Measurements from ENCODE around the gene BRD9.

DNA sequence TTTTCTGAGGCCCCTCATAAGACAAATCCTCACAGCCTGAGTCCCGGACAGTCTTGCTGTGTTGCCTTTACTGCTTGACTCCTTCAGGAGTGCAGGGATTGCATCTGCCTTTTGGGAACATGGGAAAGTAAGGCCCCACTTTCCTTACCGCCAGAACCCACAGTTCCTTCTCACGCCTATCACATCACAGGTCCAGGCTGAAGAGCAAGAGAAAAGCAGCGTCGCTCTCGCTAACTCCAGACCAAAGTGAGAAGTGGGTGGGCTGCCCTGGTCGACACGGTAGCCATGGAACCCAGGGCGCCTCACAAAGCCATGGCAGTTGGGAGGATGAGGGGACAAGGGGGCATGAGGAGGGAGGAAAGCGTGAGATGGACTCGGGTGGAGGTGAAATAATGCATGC is 33.9 kb downstream of the BRD9 start:
- TF ChIP-seq, protein P1, sequence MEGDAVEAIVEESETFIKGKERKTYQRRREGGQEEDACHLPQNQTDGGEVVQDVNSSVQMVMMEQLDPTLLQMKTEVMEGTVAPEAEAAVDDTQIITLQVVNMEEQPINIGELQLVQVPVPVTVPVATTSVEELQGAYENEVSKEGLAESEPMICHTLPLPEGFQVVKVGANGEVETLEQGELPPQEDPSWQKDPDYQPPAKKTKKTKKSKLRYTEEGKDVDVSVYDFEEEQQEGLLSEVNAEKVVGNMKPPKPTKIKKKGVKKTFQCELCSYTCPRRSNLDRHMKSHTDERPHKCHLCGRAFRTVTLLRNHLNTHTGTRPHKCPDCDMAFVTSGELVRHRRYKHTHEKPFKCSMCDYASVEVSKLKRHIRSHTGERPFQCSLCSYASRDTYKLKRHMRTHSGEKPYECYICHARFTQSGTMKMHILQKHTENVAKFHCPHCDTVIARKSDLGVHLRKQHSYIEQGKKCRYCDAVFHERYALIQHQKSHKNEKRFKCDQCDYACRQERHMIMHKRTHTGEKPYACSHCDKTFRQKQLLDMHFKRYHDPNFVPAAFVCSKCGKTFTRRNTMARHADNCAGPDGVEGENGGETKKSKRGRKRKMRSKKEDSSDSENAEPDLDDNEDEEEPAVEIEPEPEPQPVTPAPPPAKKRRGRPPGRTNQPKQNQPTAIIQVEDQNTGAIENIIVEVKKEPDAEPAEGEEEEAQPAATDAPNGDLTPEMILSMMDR (IDR thresholded peaks at IDR 0.05), result no peak
- TF ChIP-seq, protein P2, sequence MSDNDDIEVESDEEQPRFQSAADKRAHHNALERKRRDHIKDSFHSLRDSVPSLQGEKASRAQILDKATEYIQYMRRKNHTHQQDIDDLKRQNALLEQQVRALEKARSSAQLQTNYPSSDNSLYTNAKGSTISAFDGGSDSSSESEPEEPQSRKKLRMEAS (IDR thresholded peaks at IDR 0.05), result no peak
- no peak for TF ChIP-seq RAD21 (conservative IDR thresholded peaks at IDR 0.05 in 1 of 2, IDR thresholded peaks at IDR 0.05 in 1 of 2)
- no peak for TF ChIP-seq KDM5A (IDR thresholded peaks at IDR 0.05)
- no peak for TF ChIP-seq MYC (IDR thresholded peaks at IDR 0.05; ENCODE audit: borderline replicate concordance, low read length)
- no peak for TF ChIP-seq CHD2 (IDR thresholded peaks at IDR 0.05; ENCODE audit: low read length, partially characterized antibody)
